ENCODE data around the gene HTR7.
"Not testable (repeated sequence)": the region's sequence is repeated elsewhere in the genome, so short reads cannot be mapped to it uniquely, and the experiment has no call there.

Gene HTR7

GRCh38 chr10:90885176-90885575 lies 27.3 kb upstream of the HTR7 start:
- Histone ChIP-seq H3K27me3 (no peaks in the 10 kb centered on the region), H4K20me1 (peaks cover 0 to 12% (median 0%) of the 10 kb centered on the region in 11 experiments; a peak in 3 of 22 replicates), H3K9me3 (replicated peaks in 1 of 11) (no peaks in the 10 kb centered on the region), H3K4me1 (peaks cover 0 to 7% (median 0%) of the 10 kb centered on the region in 10 experiments; a peak in 1 of 20 replicates), H3K4me3 (no peak overlapping the region), H3K9ac (no peak overlapping the region), H3K27ac (no peak overlapping the region), H3K4me2 (no peak overlapping the region), H3K36me3 (peaks cover 90 to 100% (median 98%) of the 10 kb centered on the region in 11 experiments)
- no peak for TF ChIP-seq Cebpa-rat (IDR thresholded peaks at IDR 0.05)

GRCh38 chr10:90884431-90884830 lies 26.6 kb upstream of the HTR7 start:
- Histone ChIP-seq H3K27me3 (no peaks in the 10 kb centered on the region), H3K4me1 (peaks cover 0 to 4% (median 0%) of the 10 kb centered on the region in 10 experiments; a peak in 1 of 20 replicates), H3K27ac (no peak overlapping the region), H3K9me3 (replicated peaks in 1 of 11) (no peaks in the 10 kb centered on the region), H3K36me3 (peaks cover 88 to 99% (median 95%) of the 10 kb centered on the region in 11 experiments), H3K9ac (no peak overlapping the region), H3K4me2 (no peak overlapping the region), H3K4me3 (no peak overlapping the region), H4K20me1 (peaks cover 0 to 12% (median 0%) of the 10 kb centered on the region in 11 experiments; a peak in 3 of 22 replicates)
- no peak for TF ChIP-seq Cebpa-rat (IDR thresholded peaks at IDR 0.05)

DNA sequence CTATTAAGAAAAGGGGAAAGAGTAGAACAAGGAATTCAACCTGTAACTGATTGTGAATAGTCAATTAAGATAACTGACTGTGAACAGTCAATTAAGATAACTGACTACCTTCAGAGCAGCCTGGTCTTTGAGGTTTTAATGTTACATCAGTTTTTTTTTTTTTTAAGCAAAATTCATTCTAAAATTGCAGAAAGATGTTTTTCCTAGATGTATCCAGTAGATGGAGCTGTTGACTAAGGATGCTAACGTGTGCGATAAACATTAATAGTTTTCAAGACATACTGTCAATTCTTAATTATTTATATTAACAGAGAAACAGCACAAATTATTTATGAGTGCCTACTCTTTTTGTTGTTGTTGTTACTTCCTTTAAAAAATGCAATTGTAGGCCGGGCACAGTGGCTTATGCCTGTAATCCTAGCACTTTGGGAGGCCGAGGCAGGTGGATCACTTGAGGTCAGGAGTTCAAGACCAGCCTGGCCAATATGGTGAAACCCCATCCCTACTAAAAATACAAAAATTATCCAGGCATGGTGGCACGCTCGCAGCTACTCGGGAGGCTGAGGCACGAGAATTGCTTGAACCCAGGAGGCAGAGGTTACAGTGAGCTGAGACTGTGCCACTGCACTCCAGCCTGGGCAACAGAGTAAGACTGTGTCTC lies 22.4 kb upstream of the HTR7 start:
- not testable (repeated sequence) for H3K4me1 ChIP-seq; H3K9ac ChIP-seq; H3K4me2 ChIP-seq; H3K27ac ChIP-seq; H3K4me3 ChIP-seq; H3K9me3 ChIP-seq (replicated peaks in 1 of 11); H3K27me3 ChIP-seq
- Histone ChIP-seq H3K36me3 (peaks cover 85 to 99% (median 94%) of the 10 kb centered on the region in 11 experiments), H4K20me1 (peaks cover 0 to 12% (median 0%) of the 10 kb centered on the region in 11 experiments; a peak in 4 of 22 replicates)

DNA sequence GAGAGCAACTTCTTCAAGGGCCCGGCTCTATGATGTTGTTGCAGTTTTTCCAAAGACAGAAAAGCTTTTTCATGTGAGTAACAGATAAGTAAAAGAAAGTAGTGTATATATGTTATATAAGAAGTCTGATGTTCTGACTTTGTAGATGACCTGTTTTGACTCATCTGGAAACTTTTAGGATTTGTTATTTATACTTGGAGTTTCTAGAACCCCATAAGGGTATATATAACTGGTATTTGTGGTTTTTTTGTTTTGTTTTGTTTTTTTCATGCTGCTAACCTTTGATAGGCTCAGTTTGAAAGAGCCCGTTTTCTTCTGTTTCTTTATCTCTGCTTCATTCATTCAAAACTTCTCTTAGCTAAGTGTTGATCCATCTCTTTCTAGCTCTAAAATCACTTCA lies 21.2 kb upstream of the HTR7 start:
- H3K4me3 ChIP-seq: no peak overlapping the region
- H4K20me1 ChIP-seq: peaks cover 0 to 13% (median 4%) of the 10 kb centered on the region in 11 experiments; a peak in 9 of 22 replicates
- no peak overlapping the region for H3K4me2 ChIP-seq
- H3K27me3 ChIP-seq: no peaks in the 10 kb centered on the region
- peaks cover 74 to 92% (median 85%) of the 10 kb centered on the region in 11 experiments for H3K36me3 ChIP-seq
- H3K9ac ChIP-seq: no peak overlapping the region; a peak in 1 of 22 replicates
- H3K4me1 ChIP-seq: peaks cover 2 to 9% (median 5%) of the 10 kb centered on the region in 10 experiments; a peak in 18 of 20 replicates
- no peak for TF ChIP-seq Cebpa-rat (IDR thresholded peaks at IDR 0.05)
- no peaks in the 10 kb centered on the region for H3K9me3 ChIP-seq (replicated peaks in 1 of 11)
- no peak overlapping the region for H3K27ac ChIP-seq

DNA sequence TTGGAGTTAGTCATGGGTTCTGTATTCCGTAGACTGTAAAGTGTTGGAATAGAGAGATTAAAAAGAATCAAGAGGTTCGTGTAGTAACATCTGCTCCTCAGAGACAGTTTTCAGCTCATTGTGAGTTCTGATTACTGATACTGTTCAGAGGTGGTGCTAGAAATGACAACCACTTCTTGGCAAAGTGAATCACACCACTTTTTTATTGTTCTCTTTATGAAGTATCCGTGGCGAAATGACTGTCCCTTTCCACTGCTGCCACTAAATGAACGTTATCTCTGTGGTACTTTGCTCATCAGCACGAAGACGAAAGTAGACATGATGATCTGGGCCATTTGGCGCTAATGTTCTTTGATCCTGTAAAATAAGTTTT lies 14.8 kb upstream of the HTR7 start:
- Histone ChIP-seq H3K4me1 (peaks cover 21 to 32% (median 27%) of the 10 kb centered on the region in 10 experiments), H3K4me2 (peak overlapping the region; percentile 90 to 98 (median 94)), H3K4me3 (peak overlapping the region; percentile 76 to 98 (median 88)), H3K27me3 (no peaks in the 10 kb centered on the region), H4K20me1 (peaks cover 0 to 25% (median 10%) of the 10 kb centered on the region in 11 experiments; a peak in 9 of 22 replicates), H3K36me3 (peaks cover 21 to 31% (median 24%) of the 10 kb centered on the region in 11 experiments), H3K9ac (peak overlapping the region; percentile 80 to 90 (median 86)), H3K27ac (peak overlapping the region; percentile 52 to 88 (median 77); a peak in 20 of 22 replicates), H3K9me3 (replicated peaks in 1 of 11) (peaks cover 5 to 14% (median 12%) of the 10 kb centered on the region in 11 experiments)
- TF ChIP-seq Cebpa-rat (IDR thresholded peaks at IDR 0.05): no peak

GRCh38 chr10:90871766-90872647 lies 14.2 kb upstream of the HTR7 start, which contains the start of gene RPP30:
TSS of gene RPP30 (plus strand) at chr10:90871974. CDS start at chr10:90871987, 13 bp downstream.
- peaks cover 15 to 25% (median 18%) of the 10 kb centered on the region in 11 experiments for H3K36me3 ChIP-seq
- TF ChIP-seq Cebpa-rat (IDR thresholded peaks at IDR 0.05): no peak
- no peaks in the 10 kb centered on the region for H3K27me3 ChIP-seq
- H3K4me2 ChIP-seq: peak within 1 kb of the TSS; percentile 90 to 98 (median 94)
- peaks cover 0 to 25% (median 10%) of the 10 kb centered on the region in 11 experiments; a peak in 9 of 22 replicates for H4K20me1 ChIP-seq
- H3K27ac ChIP-seq: peak within 1 kb of the TSS; percentile 52 to 88 (median 77); a peak in 21 of 22 replicates
- peaks cover 21 to 32% (median 27%) of the 10 kb centered on the region in 10 experiments for H3K4me1 ChIP-seq
- H3K9me3 ChIP-seq (replicated peaks in 1 of 11): peaks cover 5 to 14% (median 12%) of the 10 kb centered on the region in 11 experiments
- peak within 1 kb of the TSS; percentile 80 to 90 (median 86) for H3K9ac ChIP-seq
- peak within 1 kb of the TSS; percentile 76 to 98 (median 88) for H3K4me3 ChIP-seq

GRCh38 chr10:90871279-90871765 lies 13.5 kb upstream of the HTR7 start:
- Histone ChIP-seq H3K9me3 (replicated peaks in 1 of 11) (peaks cover 5 to 14% (median 12%) of the 10 kb centered on the region in 11 experiments), H3K9ac (peak overlapping the region; percentile 80 to 90 (median 86); a peak in 21 of 22 replicates), H4K20me1 (peaks cover 0 to 25% (median 10%) of the 10 kb centered on the region in 11 experiments; a peak in 9 of 22 replicates), H3K4me3 (peak overlapping the region; percentile 76 to 98 (median 88)), H3K4me1 (peaks cover 21 to 32% (median 27%) of the 10 kb centered on the region in 10 experiments), H3K36me3 (peaks cover 8 to 18% (median 11%) of the 10 kb centered on the region in 11 experiments; a peak in 21 of 22 replicates), H3K27ac (peak overlapping the region; percentile 19 to 88 (median 77); a peak in 18 of 22 replicates), H3K4me2 (peak overlapping the region; percentile 80 to 96 (median 93)), H3K27me3 (no peaks in the 10 kb centered on the region)
- TF ChIP-seq Cebpa-rat (IDR thresholded peaks at IDR 0.05): no peak

DNA sequence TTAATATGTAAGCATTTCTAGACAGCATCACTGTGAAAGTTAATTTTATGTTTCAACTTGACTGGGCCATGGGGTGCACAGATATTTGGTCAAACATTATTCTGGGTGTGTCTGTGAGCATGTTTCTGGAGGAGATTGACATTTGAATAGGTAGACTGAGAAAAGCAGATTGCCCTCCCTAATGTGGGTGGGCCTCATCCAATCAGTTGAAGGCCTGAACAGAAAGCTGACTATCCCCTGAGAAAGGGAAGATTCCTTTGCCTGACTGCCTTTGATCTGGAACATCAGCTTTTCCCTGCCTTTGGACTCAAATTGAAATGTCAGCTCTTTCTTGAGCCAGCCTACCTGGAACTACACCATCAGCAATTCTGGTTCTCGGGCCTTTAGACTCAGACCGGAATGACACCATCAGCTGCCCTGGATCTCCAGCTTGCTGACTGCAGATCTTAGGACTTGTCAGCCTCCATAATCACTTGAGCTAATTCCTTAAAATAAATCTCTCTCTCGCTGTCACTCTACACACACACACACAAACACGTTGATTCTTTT lies 8.3 kb upstream of the HTR7 start:
- Histone ChIP-seq H3K36me3 (no peaks in the 10 kb centered on the region), H3K9me3 (replicated peaks in 1 of 11) (peaks cover 5 to 14% (median 12%) of the 10 kb centered on the region in 11 experiments), H3K4me2 (no peak overlapping the region), H3K27me3 (peaks cover 0 to 9% (median under 1%) of the 10 kb centered on the region in 11 experiments; a peak in 6 of 22 replicates), H3K4me3 (no peak overlapping the region), H4K20me1 (no peaks in the 10 kb centered on the region), H3K27ac (no peak overlapping the region), H3K9ac (no peak overlapping the region), H3K4me1 (peaks cover 0 to 16% (median 4%) of the 10 kb centered on the region in 10 experiments; a peak in 11 of 20 replicates)
- TF ChIP-seq Cebpa-rat (IDR thresholded peaks at IDR 0.05): no peak
